Gastrocnemius medialis (tissue), 4 donors: Measurements from ENCODE around the gene ITPR1.

Source experiments
- CTCF ChIP-seq, 5 experiments: fragments of 450-650 bp in 3 of 5; fragments of 200-600 bp in 2 of 5; sonication (generic) in 2 of 5; IDR thresholded peaks in 4 of 5; conservative IDR thresholded peaks in 1 of 5; 1 replicate in 4 of 5; 2 replicates in 1 of 5; pipeline ENCODE4 v1.5.1; 2016 to 2019; ENCODE audit warnings: antibody characterized with exemption in 5 of 5, mild to moderate bottlenecking in 3 of 5, moderate library complexity in 3 of 5
- POLR2A ChIP-seq, 2 donors: fragments of 450-650 bp; IDR thresholded peaks; one replicate each; pipeline ENCODE4 v1.6.1; 2017; ENCODE audit warnings: antibody characterized with exemption in 2 of 2, mild to moderate bottlenecking in 2 of 2, moderate library complexity in 2 of 2

GRCh38 chr3:4478261-4478660 lies 14.9 kb upstream of the ITPR1 start:
- no peak for TF ChIP-seq POLR2A (IDR thresholded peaks at IDR 0.05)
- no peak for TF ChIP-seq CTCF (IDR thresholded peaks at IDR 0.05 in 4 of 5, conservative IDR thresholded peaks at IDR 0.05 in 1 of 5)
